H1 (cell line): ENCODE results near the gene KCNQ1. TPM values are rescaled to one million over a fixed set of nuclear protein-coding genes. Genes with fewer than 3 reads are reported as not detected.

Experiments used
- BACH1 ChIP-seq: IDR thresholded peaks from 2 replicates; pipeline ENCODE4 v1.6.1; 2012; ENCODE audit warnings: low read length, improper control_type of control experiment
- EZH2 ChIP-seq: fragments of 200-600 bp; sonication (generic); IDR thresholded peaks from 2 replicates; pipeline ENCODE4 v1.7.1; 2012; ENCODE audit warnings: low read depth, mild to moderate bottlenecking, moderate library complexity, low read length, inconsistent platforms; ENCODE audit not compliant: severe bottlenecking
- JUN ChIP-seq: IDR thresholded peaks from 2 replicates; pipeline ENCODE4 v1.6.1; 2011; ENCODE audit warnings: low read depth, mild to moderate bottlenecking, improper control_type of control experiment, low read length
- SIX5 ChIP-seq: IDR thresholded peaks from 2 replicates; pipeline ENCODE4 v1.6.1; 2011; ENCODE audit warnings: mild to moderate bottlenecking, low read depth, low read length
- TAF1 ChIP-seq: IDR thresholded peaks from 2 replicates; pipeline ENCODE4 v1.6.1; 2011; ENCODE audit warnings: mild to moderate bottlenecking, low read depth, low read length
- polyA plus RNA-seq, 7 experiments: library from polyadenylated mRNA; depleted of rRNA in 3 of 7; stranded (reverse) in 5 of 7; unstranded in 2 of 7; fragments of >200 nt in 5 of 7; fragments of 200-250 nt in 2 of 7; gene quantifications; 1 replicate in 5 of 7; 2 replicates in 1 of 7; 4 replicates in 1 of 7; pipeline versions ENCODE4 v1.2.1 to v1.2.3, GENCODE V29; 2011 to 2013; ENCODE audit warnings: missing spikeins in 2 of 7, mixed read lengths in 2 of 7
- total RNA-seq: library from RNA; stranded (reverse); fragmentation: NEBNext Ultra II Directional; extraction: Animal tissue kit (Norgen Biotek cat#: 25700); gene quantifications from 2 replicates; pipeline ENCODE4 v1.2.1, GENCODE V29; 2021

The KCNQ1 gene
- total and polyA plus RNA-seq, 2 of the 8 experiments (the other 6 are each of a cell fraction or from before 2014, with no cell fraction given): 1.9 to 2.0 TPM

DNA sequence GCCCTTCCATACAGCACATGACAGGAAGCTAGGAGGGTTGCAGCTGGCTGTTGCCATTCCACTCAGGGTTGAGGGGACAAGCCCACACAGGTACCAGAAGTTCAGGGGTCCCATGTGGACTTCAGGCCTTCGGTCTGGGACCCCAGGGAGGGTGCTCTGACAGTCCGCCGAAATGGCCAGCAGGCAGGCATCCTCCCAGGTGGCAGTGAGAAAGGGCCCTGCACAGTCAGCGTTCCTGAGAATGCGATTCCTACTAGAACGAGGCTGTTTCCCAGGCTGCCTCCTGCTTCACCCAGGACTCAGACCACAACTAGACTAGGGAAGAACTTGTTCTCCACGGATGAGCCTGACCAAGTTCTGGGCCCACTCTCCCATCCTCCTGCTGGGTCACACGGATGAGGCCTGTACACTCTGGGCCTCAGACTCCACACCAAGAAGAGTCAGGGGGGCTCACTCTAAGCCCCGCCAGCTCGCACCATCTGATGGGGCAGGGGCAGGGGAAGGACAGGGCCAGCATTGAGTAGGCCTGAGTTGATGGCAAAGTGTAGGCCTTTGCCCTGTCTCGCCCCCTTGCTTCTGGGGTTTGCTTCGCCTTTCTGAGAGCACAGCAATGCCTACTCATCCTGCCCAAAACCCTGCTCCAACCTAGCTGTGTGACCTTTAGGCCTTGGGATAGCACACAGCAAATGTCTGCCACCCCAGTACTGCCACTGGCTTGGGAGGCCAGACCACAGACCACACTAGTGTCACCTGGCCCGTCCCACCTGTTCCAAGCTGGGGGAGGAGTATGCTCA is 241.0 kb downstream of the KCNQ1 start (continued):
- no peak for TF ChIP-seq EZH2
- no peak for TF ChIP-seq BACH1
- no peak for TF ChIP-seq JUN
- TF ChIP-seq SIX5: no peak
- TF ChIP-seq TAF1: no peak
